Right forelimb (tissue), 1 donor: Measurements from ENCODE around the gene DNAJC16.
"Not testable (repeated sequence)": the region's sequence is repeated elsewhere in the genome, so short reads cannot be mapped to it uniquely, and the experiment has no call there.

ENCODE experiments used
- DNase-seq: peaks from one replicate; pipeline ENCODE4 v3.0.0-alpha.2; 2018

DNAJC16 gene

DNA sequence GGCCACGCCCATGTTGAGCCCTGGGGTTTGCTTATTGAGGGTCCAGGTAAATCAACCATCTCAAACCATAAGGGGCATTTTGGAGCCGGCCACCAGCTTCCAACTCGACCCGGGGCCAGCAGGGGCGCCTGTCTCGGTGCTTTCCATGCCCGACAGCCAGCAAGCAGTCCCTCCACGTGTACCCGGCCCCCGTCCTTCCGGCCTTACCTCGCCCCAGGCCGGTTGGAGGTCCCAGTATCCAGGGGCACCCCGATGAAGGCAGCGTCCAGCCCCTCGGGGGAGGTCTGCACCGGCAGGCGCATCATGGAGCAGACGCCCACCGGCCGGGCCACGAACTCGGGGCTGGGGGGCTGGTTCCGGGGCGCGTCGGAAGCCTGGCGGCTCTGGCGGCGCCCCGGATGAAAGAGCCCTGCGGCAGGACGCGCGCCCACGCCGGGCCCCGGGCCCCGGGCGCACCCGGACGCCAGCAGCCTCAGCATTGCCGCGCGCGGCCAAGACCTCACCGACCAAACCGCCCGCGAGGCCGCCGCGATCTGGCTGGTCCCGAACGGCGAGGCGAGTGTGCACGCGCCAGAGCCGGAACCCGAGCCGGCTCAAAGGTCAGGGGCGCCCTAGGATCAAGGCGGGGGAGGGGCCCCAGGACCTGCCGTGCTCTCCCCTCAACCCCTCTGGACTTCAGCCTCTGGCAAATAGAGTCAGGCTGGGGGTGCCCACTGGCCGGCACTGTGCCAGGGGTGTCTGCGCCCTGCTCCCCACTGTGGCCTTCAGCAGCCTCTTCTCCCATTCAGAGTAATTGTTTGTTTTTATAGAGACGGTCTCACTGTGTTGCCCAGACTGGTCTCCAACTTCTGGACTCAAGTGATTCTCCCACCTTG is 58.1 kb downstream of the DNAJC16 start, which contains the start of gene AGMAT:
TSS of gene AGMAT (minus strand) at position 563 of the 875 bp plus-strand sequence. CDS start at position 479, 84 bp downstream.
- peak; percentile 58 for DNase-seq

DNA sequence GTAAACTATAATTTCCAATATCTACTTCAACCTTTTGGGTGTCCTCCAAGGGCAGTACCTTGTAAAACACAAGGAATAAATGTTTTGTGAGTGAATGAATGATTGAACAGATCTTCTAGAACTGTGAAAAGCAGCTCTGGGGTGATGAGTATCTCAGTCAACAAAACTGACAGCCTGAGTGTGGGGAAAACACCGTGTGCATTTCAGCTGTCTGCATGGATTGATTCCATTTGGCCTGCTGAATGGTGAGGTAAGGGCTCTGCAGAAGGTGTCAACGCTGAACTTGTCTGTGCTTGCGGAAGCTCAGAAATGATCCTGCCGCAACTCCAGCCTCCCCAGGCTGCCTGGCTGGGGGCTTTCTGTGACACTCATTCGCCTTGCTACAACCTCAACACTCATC is 65.6 kb downstream of the DNAJC16 start:
- no peak for DNase-seq

GRCh38 chr1:15595809-15596617 is 69.4 kb downstream of the DNAJC16 start:
- DNase-seq, result no peak

DNA sequence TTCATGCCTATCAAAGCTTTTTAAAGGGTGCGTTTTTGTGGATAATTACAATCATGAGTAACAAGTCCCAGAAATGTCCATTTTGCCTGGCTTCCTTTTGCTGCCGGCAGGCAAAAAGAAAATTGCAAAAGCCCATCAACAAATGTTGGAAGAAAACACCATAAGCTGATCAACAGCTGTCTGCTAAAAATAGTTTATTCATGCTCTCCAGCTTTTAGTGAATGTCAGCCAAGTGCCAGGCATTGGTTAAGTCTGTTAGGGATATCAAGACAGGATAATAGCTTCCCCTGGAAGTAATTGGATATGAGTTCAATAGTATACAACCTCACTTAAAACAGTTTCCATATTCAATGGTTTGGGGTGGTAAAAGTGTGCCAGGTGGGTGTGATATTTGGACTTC is 71.8 kb downstream of the DNAJC16 start:
- DNase-seq, result no peak

DNA sequence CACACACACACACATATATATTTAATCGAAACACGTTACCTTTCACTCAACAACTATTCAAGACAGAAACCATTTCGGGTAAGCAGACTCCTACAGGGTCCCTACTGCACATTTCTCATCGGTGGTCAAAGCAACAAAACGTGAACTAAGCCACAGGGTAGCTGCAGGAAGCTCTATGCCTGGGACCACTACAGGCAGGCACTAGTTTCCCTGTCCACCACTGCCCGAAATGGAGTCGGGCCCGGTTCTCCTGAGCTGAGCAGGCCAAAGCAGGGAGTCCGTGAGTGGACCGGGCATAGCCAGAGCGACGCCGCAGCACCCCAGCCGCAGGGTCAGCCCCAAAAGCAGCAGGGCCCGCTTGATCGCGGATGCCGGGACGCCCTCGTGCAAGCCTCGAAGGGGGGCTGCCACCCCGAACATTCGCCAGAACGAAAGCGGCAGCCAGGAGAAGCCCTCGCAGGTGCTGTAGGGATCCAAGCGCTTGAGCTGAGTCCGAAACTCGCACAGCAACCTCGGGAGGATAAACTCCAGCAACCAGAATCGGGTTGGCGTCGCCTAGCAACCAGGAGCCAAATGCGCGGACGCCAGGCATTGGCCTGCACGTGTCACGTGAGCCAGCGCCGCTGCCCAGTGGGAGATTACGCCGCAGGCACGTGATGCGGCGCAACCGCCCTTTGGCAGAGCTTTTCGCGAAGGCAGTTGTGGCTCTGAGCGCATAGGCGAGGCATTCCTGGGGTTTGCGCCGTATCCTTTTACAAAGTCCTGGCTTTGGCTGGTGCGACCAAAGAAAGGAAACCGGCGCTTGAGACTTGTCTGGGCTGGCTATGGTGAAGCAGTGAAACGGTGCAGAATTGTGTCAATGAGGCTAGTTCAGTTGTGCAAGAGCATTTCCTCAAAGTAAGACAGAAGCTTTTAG is 76.7 kb downstream of the DNAJC16 start:
- DNase-seq, result peak; percentile 97

DNA sequence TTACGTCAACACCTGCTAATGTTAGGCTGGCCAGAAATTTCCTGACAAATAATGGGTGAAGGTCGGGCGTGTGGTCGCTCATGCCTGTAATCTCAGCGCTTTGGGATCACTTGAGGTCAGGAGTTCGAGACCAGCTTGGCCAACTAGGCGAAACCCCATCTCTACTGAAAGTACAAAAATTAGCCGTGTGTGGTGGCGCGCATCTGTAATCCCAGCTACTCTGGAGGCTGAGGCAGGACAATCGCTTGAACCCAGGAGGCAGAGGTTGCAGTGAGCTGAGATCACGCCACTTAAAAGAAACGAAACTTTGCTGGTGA is 77.3 kb downstream of the DNAJC16 start:
- not testable (repeated sequence) for DNase-seq

DNA sequence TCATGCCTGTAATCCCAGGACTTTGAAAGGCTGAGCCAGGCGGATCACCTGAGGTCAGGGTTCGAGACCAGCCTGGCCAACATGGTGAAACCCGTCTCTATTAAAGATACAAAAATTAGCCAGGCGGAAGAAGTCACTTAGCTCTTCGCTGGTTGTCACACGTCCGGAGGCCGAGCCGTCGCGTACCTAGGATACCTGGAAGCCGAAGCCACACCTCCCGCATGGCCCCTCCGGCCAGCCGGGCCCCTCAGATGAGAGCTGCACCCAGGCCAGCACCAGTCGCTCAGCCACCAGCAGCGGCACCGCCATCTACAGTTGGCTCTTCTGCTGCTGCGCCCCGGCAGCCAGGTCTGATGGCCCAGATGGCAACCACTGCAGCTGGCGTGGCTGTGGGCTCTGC is 77.8 kb downstream of the DNAJC16 start:
- not testable (repeated sequence) for DNase-seq

GRCh38 chr1:15605398-15606383 is 79.0 kb downstream of the DNAJC16 start:
- DNase-seq, result no peak

- DNase-seq, result no peak
Measured at GRCh38 chr1:15609631-15610030, 83.0 kb downstream of the DNAJC16 start.

GRCh38 chr1:15610167-15610566 is 83.5 kb downstream of the DNAJC16 start:
- DNase-seq, result no peak

- no peak for DNase-seq
Measured at GRCh38 chr1:15616373-15617172, 89.9 kb downstream of the DNAJC16 start.

DNA sequence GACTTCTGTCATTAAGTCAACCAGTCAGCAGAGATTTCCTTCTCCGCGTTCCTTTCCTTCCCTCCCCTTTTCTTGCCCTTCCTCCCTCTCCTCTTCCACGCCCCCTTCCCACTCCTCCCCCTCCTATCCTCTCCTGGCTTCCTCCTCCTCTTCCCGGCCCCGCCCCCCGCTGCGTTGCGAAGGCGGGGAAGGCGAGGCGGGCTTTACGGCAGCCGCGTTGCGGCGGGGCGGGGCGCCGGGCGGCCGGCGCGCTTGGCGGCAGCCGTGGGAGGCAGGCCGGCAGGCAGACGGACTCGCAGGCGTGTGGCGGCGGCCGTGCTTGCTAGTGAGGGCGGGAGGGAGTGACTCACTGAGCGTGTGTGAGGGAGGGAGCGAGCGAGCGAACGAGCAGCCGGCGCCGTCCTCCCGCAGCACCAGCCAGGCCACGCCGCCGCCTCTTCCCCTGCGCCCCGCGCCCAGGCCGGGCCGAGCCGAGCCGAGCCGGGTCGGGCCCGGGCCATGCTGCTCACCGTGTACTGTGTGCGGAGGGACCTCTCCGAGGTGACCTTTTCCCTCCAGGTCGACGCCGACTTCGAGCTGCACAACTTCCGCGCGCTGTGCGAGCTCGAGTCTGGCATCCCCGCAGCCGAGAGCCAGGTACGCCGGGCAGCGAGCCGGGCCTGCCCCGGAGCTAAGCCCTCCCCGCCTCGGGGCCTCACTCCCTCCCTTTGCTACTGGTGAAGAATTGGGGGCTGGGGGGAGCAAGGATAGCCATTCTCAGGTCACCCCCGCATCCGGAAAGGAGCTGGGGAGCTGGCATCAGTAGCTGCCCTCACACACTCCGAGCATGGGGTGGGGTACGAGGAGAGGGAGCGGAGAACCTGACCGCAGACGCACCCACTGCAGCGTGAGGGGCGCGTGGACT is 90.8 kb downstream of the DNAJC16 start, which contains the start of gene DDI2:
TSS of gene DDI2 (plus strand) at position 286 of the 904 bp plus-strand sequence. CDS start at position 499, 213 bp downstream.
- DNase-seq, result peak; percentile 97

GRCh38 chr1:15618077-15618654 is 91.5 kb downstream of the DNAJC16 start:
- DNase-seq, result no peak

- no peak for DNase-seq
Measured at GRCh38 chr1:15618655-15619525, 92.2 kb downstream of the DNAJC16 start.

DNA sequence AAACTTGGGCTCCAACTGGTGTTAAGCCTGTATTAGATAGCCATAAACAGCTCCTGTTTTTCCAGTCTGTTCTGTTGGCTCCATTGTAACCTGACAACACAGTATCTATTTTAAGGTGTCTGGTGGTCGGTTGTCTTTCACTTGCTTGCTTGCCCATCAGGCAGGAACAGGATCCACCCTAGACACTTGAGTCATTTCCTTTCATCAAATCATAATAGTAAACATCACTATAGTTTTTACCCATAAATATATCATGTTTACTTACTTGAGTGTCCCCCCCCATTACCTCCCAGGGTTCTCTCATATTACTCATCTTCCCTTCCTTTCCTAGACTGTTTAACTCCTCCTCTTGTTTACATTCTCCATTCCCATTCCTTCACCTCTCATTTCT is 93.5 kb downstream of the DNAJC16 start:
- DNase-seq, result no peak

DNA sequence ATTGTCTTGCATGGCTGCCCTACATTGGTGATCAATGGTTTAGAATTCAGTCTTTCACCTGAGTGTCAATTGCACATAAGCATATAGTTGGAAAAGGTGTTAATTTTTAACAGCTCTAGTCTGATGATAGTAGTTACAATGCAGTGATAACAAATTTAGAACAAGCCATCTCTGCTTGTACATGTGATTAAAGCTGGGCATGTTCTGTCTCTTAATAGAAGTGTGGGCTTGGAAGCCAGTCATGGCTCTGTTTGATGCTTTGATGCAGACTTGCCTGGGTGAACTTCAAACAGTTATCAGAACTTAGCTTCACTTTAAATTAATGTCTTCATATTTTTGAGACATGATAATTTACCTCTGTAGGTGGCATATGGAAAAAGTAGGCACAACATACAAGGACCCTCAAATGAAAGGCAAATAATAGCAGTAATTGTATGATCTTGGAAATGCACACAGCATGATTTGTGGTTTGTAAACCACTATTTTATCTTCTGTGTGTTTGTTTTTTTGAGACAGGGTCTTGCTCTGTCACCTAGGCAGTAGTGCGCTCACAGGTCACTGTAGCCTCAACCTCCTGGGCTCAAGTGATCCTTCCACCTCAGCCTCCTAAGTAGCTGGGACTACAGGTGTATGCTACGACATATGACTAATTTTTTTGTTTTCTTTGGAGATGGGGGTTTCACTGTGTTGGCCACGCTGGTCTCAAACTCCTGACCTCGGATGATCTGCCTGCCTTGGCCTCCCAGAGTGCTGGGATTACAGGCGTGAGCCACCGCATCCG is 94.4 kb downstream of the DNAJC16 start:
- no peak for DNase-seq

- DNase-seq, result no peak
Measured at GRCh38 chr1:15621975-15622374, 95.3 kb downstream of the DNAJC16 start.
